GM18907 (cell line): ENCODE data around the gene DLG2.
"Not testable (repeated sequence)": the region's sequence is repeated elsewhere in the genome, so short reads cannot be mapped to it uniquely, and the experiment has no call there.

Source experiments
- ATAC-seq: cut with Tn5 transposase; IDR thresholded peaks from one replicate; pipeline ENCODE4 v1.9.1; 2021; ENCODE audit warnings: mild to moderate bottlenecking, moderate library complexity; ENCODE audit not compliant: unreplicated experiment

Gene DLG2

GRCh38 chr11:85256433-85256832 is 370.7 kb downstream of the DLG2 start:
- ATAC-seq, result no peak

GRCh38 chr11:85249482-85249881 is 377.7 kb downstream of the DLG2 start:
- ATAC-seq, result no peak

GRCh38 chr11:85247797-85248196 is 379.3 kb downstream of the DLG2 start:
- no peak for ATAC-seq

- no peak for ATAC-seq
These were observed 388.2 kb downstream of the DLG2 start for GRCh38 chr11:85238906-85239305.

GRCh38 chr11:85238038-85238437 is 389.1 kb downstream of the DLG2 start:
- not testable (repeated sequence) for ATAC-seq

- ATAC-seq, result no peak
These were observed 390.9 kb downstream of the DLG2 start for GRCh38 chr11:85236211-85236610.

- no peak for ATAC-seq
These were observed 394.6 kb downstream of the DLG2 start for GRCh38 chr11:85232559-85232958.

- ATAC-seq, result no peak
These were observed 395.6 kb downstream of the DLG2 start for GRCh38 chr11:85231588-85231987.

- ATAC-seq, result not testable (repeated sequence)
These were observed 397.4 kb downstream of the DLG2 start for GRCh38 chr11:85229723-85230122.

GRCh38 chr11:85196968-85197367 is 430.2 kb downstream of the DLG2 start:
- no peak for ATAC-seq

GRCh38 chr11:85195934-85196333 is 431.2 kb downstream of the DLG2 start:
- no peak for ATAC-seq

- ATAC-seq, result no peak
These were observed 439.2 kb downstream of the DLG2 start for GRCh38 chr11:85187992-85188391.

GRCh38 chr11:85184721-85185120 is 442.4 kb downstream of the DLG2 start:
- no peak for ATAC-seq

- ATAC-seq, result peak; percentile 94
These were observed 444.4 kb downstream of the DLG2 start for GRCh38 chr11:85182441-85183387.

- no peak for ATAC-seq
These were observed 446.6 kb downstream of the DLG2 start for GRCh38 chr11:85180528-85180927.

GRCh38 chr11:85171648-85172257 is 455.4 kb downstream of the DLG2 start:
- no peak for ATAC-seq

GRCh38 chr11:85170184-85170583 is 457.0 kb downstream of the DLG2 start:
- no peak for ATAC-seq

GRCh38 chr11:85167471-85167870 is 459.7 kb downstream of the DLG2 start:
- no peak for ATAC-seq

GRCh38 chr11:85167038-85167437 is 460.1 kb downstream of the DLG2 start:
- ATAC-seq, result no peak

- no peak for ATAC-seq
These were observed 461.3 kb downstream of the DLG2 start for GRCh38 chr11:85165819-85166218.

GRCh38 chr11:85164743-85165142 is 462.4 kb downstream of the DLG2 start:
- no peak for ATAC-seq

- no peak for ATAC-seq
These were observed 472.9 kb downstream of the DLG2 start for GRCh38 chr11:85154294-85154693.
